Esophagus muscularis mucosa (tissue), 4 donors: ENCODE results near the gene IGSF21. TPM values are rescaled to one million over a fixed set of nuclear protein-coding genes. Genes with fewer than 3 reads are reported as not detected.

Experiments used
- DNase-seq: peaks from one replicate; pipeline ENCODE4 v3.0.0-alpha.2; 2017; ENCODE audit errors: extremely low spot score
- H3K27ac ChIP-seq, 4 donors: fragments of 200-600 bp; sonication (generic); replicated peaks in 1 of 4; 1 replicate in 3 of 4; 2 replicates in 1 of 4; pipeline ENCODE4 v1.5.1; 2016 to 2019; ENCODE audit warnings: mild to moderate bottlenecking in 1 of 4
- H3K27me3 ChIP-seq, 4 donors: fragments of 200-600 bp; sonication (generic); one replicate each; pipeline versions ENCODE4 v1.5.1 to v1.6.0; 2016 to 2019
- H3K36me3 ChIP-seq, 4 donors: fragments of 200-600 bp; sonication (generic); one replicate each; pipeline ENCODE4 v1.5.1; 2016 to 2019
- H3K4me1 ChIP-seq, 4 donors: fragments of 200-600 bp; sonication (generic); one replicate each; pipeline ENCODE4 v1.5.1; 2016 to 2019
- H3K4me3 ChIP-seq, 4 donors: fragments of 200-600 bp; sonication (generic); 1 replicate in 2 of 4; 2 replicates in 2 of 4; pipeline ENCODE4 v1.5.1; 2016 to 2019; ENCODE audit warnings: mild to moderate bottlenecking in 4 of 4, moderate library complexity in 1 of 4
- H3K9me3 ChIP-seq, 4 donors: fragments of 200-600 bp; sonication (generic); 1 replicate in 3 of 4; 2 replicates in 1 of 4; pipeline ENCODE4 v1.5.1; 2016 to 2019
- CTCF ChIP-seq, 3 experiments: fragments of 200-600 bp in 2 of 3; fragments of 450-650 bp in 1 of 3; sonication (generic) in 2 of 3; IDR thresholded peaks; one replicate each; pipeline ENCODE4 v1.5.1; 2017 to 2019; ENCODE audit warnings: antibody characterized with exemption in 3 of 3, mild to moderate bottlenecking in 2 of 3, moderate library complexity in 1 of 3
- EP300 ChIP-seq: sonication (generic); formaldehyde crosslinking; IDR thresholded peaks from one replicate; pipeline ENCODE4 v1.6.1; 2017; ENCODE audit warnings: antibody characterized with exemption
- POLR2A ChIP-seq: fragments of 450-650 bp; IDR thresholded peaks from one replicate; pipeline ENCODE4 v1.6.1; 2017; ENCODE audit warnings: antibody characterized with exemption, moderate library complexity, mild to moderate bottlenecking, low read depth
- POLR2AphosphoS5 ChIP-seq, 2 donors: sonication (generic); formaldehyde crosslinking; IDR thresholded peaks; one replicate each; pipeline ENCODE4 v1.6.1; 2017; ENCODE audit warnings: antibody characterized with exemption in 2 of 2
- WGBS: methylation state at CpG from one replicate; pipeline ENCODE4 v1.1.5; 2018; 5-methylcytosine and 5-hydroxymethylcytosine counted together
- intact Hi-C: fragments of 100-400 bp; cut with DNase I; formaldehyde crosslinking; loops from one replicate; pipeline ENCODE4 v1.15.1; 2023
- total RNA-seq, 4 donors: library from RNA; depleted of rRNA; stranded (reverse); fragments of >200 nt; gene quantifications; one replicate each; pipeline versions ENCODE4 v1.1.0 to v1.2.1, GENCODE V29; 2016

The IGSF21 gene
- total RNA-seq, 4 donors from 2014 or later = 1.1 to 2.7 (median 1.2) TPM

DNA sequence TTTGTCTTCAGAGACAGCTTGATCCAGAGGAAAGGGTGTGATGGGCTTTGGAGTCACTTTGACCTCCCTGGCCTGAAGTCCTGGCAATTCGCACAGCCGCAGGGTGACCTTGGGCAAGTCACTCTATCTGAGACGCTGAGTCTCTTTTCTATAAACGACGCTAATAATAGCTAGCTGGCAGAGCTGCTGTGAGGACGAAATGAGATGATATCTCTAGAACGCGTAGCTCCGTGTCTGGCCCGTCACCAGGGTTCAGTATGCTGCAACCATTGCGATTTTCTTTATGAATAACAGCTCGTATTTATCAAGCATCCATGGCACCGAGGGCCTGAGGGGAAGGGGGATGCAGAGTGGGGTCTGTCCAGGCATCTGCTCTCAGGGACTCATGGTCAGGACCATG lies 58.7 kb downstream of the IGSF21 start:
- Histone ChIP-seq H3K27me3 (peaks cover 0 to 47% (median 0%) of the 10 kb centered on the region in 4 donors), H3K36me3 (no peaks in the 10 kb centered on the region), H3K4me1 (no peaks in the 10 kb centered on the region), H3K27ac (no peak overlapping the region), H3K9me3 (no peaks in the 10 kb centered on the region), H3K4me3 (no peak overlapping the region)
- TF ChIP-seq CTCF (IDR thresholded peaks at IDR 0.05) (no peak), POLR2AphosphoS5 (IDR thresholded peaks at IDR 0.05) (no peak), EP300 (no peak), POLR2A (no peak)
- 53% methylated on average over 13 of the region's 13 CpGs for WGBS
- intact Hi-C loops = no loop called here
- no peak for DNase-seq

GRCh38 chr1:18166929-18167328 lies 59.3 kb downstream of the IGSF21 start:
- no peak for TF ChIP-seq POLR2AphosphoS5 (IDR thresholded peaks at IDR 0.05)
- TF ChIP-seq POLR2A = no peak
- no peak for TF ChIP-seq EP300
- TF ChIP-seq CTCF (IDR thresholded peaks at IDR 0.05) = no peak
- WGBS = 76% methylated on average over 8 of the region's 8 CpGs
- intact Hi-C loops = no loop called here
- Histone ChIP-seq H3K27me3 (peaks cover 0 to 53% (median 0%) of the 10 kb centered on the region in 4 donors), H3K9me3 (no peaks in the 10 kb centered on the region), H3K27ac (no peak overlapping the region), H3K36me3 (no peaks in the 10 kb centered on the region), H3K4me1 (no peaks in the 10 kb centered on the region), H3K4me3 (no peak overlapping the region)
- no peak for DNase-seq

GRCh38 chr1:18170444-18170843 lies 62.8 kb downstream of the IGSF21 start:
- intact Hi-C loops = no loop called here
- TF ChIP-seq POLR2A (no peak), POLR2AphosphoS5 (IDR thresholded peaks at IDR 0.05) (no peak), CTCF (IDR thresholded peaks at IDR 0.05) (no peak), EP300 (no peak)
- DNase-seq = no peak
- no peaks in the 10 kb centered on the region for H3K36me3 ChIP-seq
- no peaks in the 10 kb centered on the region for H3K9me3 ChIP-seq
- H3K27ac ChIP-seq = no peak overlapping the region
- 69% methylated on average over 3 of the region's 3 CpGs for WGBS
- H3K4me1 ChIP-seq = no peaks in the 10 kb centered on the region
- no peak overlapping the region for H3K4me3 ChIP-seq
- peaks cover 0 to 68% (median 0%) of the 10 kb centered on the region in 4 donors for H3K27me3 ChIP-seq

DNA sequence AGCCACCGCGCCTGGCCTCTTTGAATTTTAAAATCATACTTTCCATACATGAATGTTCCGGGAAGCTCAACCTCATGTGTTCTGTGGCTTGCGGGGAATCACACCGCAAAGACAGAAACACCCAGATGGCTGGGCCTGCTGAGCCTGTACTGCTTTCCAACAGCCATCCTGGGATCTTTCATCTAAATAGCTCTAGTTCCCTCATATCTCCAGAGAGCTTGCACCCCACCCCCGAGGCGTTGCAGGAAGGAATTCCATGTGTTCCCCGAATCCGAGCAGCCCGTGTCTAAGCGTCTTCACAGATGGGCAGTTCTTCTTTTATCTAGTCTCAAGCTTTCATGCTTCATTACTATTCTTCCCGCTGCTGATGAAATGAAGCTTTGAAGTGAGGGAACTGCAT lies 66.4 kb downstream of the IGSF21 start:
- TF ChIP-seq CTCF (IDR thresholded peaks at IDR 0.05) (no peak), POLR2A (no peak), POLR2AphosphoS5 (IDR thresholded peaks at IDR 0.05) (no peak), EP300 (no peak)
- Histone ChIP-seq H3K27me3 (peaks cover 0 to 80% (median 2%) of the 10 kb centered on the region in 4 donors), H3K4me1 (no peaks in the 10 kb centered on the region), H3K4me3 (no peak overlapping the region), H3K36me3 (no peaks in the 10 kb centered on the region), H3K27ac (no peak overlapping the region), H3K9me3 (no peaks in the 10 kb centered on the region)
- no peak for DNase-seq
- WGBS = 71% methylated on average over 12 of the region's 12 CpGs
- intact Hi-C loops = no loop called here

GRCh38 chr1:18175051-18175450 lies 67.5 kb downstream of the IGSF21 start:
- intact Hi-C loops = no loop called here

More at GRCh38 chr1:18175051-18175450, 67.5 kb downstream of the IGSF21 start:
- H3K9me3 ChIP-seq = no peaks in the 10 kb centered on the region
- H3K27ac ChIP-seq = no peak overlapping the region
- no peaks in the 10 kb centered on the region for H3K36me3 ChIP-seq
- H3K4me1 ChIP-seq = no peaks in the 10 kb centered on the region
- H3K4me3 ChIP-seq = no peak overlapping the region
- H3K27me3 ChIP-seq = peaks cover 0 to 80% (median 5%) of the 10 kb centered on the region in 4 donors
- no peak for DNase-seq
- WGBS = 71% methylated on average over 6 of the region's 6 CpGs
- TF ChIP-seq POLR2AphosphoS5 (IDR thresholded peaks at IDR 0.05) (no peak), EP300 (no peak), POLR2A (no peak), CTCF (IDR thresholded peaks at IDR 0.05) (no peak)
